NCI-H446 (cell line): Measurements from ENCODE around the gene ITIH4.

Source experiments
- DNase-seq, 2 experiments: peaks; one replicate each; lab custom pipeline; 2025; lab: John Stamatoyannopoulos, UW

Gene ITIH4

DNA sequence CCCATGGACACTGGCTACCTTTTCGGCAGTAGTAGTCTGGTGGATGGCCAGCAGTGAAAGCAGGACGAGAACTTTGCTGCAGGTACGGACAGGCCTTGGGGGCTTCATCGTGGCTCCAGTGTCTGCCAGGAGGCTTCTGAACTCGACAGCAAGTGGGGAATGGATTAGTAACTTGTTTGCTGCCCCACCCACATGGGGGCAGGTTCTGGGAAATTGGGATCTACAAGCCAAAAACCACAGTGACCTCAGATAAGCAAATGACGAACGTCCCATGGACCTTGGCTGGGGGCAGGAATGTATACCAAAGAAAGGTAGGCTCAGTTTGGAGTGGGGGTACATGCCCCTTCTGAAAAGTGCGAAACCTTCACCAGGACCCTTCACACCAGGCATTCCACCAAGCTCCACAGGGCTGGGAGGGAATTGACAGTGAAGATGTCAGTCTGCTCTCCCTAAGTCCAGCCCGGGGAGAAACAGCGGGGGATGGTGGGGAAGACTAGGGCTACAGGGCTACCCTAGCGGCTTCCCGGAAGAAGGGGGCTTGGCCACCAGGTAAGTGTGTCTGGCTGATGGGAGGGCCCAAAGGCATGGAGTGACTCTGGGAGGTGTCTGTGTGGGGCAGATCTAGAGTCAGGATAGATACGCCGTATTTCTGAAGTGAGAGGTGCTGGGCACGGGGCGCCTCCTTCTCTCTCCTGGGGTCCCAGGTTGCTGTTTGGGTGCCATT is at the start of gene ITIH4:
Gene ITIH4 (minus strand): TSS at position 138 of the 724 bp plus-strand sequence. CDS start 30 bp downstream, at position 108.
- DNase-seq: no peak

DNA sequence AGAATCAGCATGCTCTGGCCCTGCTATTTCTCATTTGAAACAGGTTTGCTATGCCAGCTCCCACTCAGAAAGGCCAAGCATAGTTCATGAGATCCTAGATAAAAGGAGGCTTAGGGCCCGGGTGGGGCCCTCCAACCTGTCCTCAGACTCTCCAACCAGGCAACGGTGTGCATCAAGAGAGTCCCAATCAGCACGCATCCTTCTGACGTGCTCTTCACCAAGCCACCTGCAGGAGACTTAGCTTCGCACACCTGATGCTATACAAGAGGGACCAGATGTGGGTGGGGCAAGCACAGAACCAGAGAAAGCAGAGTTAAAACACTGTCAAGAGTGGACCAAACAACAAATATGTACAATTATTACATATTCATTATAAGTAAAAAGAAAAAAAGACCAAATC is 49.6 kb upstream of the ITIH4 start:
- DNase-seq: no peak

DNA sequence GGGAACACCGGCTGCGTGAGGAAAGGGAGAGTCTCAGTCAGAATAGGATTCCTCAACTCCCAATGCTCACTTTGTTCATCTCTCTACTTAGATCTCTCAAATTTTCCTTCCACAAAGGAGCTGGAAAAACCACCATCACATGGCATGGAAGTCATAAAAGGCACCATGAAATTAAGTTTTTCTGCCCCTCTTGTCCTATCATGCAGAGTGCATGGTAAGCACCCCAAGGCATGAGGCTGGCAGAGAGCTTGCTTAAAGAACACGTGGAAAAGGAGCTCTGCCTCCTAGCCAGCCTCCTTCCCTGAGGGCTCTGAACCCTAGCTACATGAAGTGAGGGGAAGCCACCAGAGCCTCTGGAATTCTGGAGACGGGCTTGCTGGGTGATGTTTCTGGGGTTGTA is 49.1 kb upstream of the ITIH4 start:
- no peak for DNase-seq

GRCh38 chr3:52879090-52879489 is 48.6 kb upstream of the ITIH4 start:
- no peak for DNase-seq

DNA sequence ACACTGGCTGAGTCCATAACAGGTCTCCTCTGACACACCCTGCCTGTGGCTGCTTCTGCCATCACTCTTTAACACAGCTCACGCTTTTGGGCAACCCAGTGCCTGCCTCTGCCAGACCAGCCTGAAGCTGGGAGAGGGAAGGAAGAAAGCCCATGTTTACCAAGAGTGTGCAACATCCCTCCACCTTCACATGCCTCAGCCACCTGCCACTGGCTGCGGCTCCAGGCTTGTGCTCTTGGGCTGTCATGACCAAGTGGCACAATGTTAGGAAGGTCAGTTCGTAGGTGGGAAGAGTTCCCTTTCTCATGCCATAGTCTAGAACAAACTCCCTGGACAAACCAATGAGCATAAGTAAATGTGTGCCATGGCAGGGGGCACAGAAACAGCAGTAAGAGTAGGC is 46.6 kb upstream of the ITIH4 start:
- DNase-seq: no peak

- no peak for DNase-seq
Observed at GRCh38 chr3:52874864-52875587, 44.6 kb upstream of the ITIH4 start.

GRCh38 chr3:52874160-52874701 is 43.8 kb upstream of the ITIH4 start:
- no peak for DNase-seq

DNA sequence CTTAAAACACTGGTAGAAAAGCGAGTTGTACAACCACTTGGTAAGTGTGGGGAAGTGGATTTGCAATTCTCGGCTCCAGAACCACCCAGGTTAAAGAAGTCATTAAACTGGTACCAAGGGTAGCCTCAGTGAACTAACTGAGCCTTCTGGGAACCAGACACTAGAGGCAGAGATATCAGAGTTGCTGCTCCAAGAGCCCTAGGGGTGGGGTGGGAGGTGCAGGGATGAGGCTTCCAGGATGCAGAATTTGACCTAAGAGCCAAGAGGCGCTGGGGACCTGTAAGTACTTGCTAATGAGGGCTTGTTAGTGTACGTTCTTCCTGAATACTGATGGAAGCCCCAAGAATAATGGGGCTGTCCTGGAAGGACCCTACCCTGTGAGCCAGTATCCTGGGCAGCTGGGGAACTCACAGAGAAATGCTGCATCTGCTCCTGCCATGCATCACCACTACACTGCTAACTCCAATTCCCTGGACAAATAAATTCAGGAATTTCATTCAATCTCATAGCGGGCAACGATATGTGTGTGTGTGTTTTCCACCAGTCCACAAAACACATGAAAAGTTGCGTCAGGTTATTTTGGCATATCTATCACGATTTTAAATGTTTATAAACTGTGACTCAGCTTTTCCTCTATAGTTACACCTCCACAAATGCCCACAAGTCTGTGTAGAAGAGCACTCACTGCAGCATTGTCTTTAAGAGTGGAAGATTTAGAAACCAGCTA is 43.1 kb upstream of the ITIH4 start:
- DNase-seq: no peak

GRCh38 chr3:52872245-52872644 is 41.8 kb upstream of the ITIH4 start:
- DNase-seq: no peak

GRCh38 chr3:52871761-52872160 is 41.3 kb upstream of the ITIH4 start:
- DNase-seq: no peak

GRCh38 chr3:52870471-52870870 is 40.0 kb upstream of the ITIH4 start:
- DNase-seq: no peak

DNA sequence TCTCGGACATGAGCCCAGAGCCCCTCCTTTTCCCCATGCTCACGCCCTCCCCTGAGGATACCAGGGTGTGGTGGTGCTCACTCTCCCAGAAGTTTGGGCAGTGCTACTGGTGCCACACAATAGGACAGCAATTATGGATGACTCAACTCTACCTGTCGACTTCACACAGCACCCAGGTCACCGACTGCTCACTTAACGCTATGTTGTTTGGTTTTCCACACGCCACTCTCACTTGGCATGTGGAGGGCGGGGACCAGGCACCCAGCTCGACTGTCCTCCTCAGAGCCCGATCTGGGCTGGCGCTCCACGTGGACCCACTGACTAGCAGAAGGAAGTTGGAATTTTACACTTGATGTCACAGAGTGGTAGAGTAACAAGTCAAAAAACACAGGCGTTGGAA is 36.0 kb upstream of the ITIH4 start:
- no peak for DNase-seq

- no peak for DNase-seq
Observed at GRCh38 chr3:52865994-52866393, 35.5 kb upstream of the ITIH4 start.

DNA sequence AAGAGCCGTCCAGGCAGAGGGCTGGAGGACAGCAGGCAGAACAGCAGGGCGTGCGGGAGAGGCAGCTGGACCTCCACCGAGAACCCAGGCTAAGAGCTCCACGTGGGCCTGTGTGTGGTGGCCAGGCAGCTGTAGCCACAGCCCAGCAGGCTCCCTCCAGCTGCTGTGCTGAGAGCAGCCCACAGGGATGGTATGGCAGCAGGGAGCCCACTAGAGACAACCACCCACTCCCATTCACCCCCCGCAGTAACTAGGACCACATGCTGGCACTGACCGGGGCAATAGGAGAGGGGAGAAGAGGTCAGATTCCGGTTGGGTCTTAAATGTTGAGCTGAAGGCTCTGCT is 29.9 kb upstream of the ITIH4 start:
- DNase-seq: peak in 1 of 2 experiments; percentile 11

DNA sequence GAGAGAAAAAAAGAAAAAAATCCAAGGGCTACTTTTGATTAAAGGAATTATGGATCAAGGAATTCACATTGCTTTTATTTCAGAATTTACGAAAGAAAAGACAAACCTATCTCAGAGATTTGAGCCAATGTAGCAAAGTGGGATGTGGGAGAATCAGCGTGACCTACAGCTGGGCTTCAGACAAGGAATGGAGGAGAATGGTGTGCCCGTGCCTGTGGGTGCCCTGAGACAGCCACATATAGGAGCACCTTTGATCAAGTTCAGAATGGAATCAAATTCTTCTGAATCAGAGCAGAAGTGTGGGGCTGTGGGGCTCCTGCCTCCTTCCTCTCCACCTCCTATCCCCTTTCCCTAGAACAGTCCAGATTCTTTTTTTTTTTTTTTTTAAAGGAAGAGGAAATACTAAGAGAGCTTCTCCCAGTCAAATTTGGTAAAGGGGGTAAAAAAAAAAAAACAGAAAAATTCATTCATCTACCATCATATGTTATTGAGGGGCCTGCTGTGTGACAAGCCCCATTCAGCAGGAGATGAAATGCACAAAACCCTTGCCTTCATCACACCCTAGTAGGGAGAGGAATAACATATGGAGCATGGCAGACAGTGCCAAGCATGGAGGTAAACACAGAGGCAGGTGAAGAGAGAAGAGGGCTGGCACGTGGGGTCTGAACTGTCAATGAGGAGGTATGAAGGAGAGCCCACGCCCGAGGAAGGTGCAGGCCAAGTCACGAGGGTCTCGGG is 29.4 kb upstream of the ITIH4 start:
- no peak for DNase-seq

DNA sequence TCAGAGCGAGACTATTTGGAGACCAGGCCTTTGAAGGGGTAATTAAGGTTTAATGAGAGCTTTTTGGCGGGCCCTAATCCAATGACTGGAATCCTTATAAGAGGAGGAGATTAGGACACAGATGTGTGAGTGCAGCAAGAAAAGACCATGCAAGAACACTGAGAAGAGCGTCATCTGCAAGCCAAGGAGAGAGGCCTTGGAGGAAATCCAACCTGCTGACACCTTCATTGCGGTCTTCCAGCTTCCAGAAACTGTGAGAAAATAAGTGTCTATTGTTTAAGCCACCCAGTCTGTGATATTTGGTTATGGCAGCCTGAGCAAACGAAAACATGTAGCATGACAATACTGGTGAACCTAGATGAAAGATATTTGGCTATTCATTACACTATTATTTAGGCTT is 27.4 kb upstream of the ITIH4 start:
- peak; percentile 25 to 31 for DNase-seq

DNA sequence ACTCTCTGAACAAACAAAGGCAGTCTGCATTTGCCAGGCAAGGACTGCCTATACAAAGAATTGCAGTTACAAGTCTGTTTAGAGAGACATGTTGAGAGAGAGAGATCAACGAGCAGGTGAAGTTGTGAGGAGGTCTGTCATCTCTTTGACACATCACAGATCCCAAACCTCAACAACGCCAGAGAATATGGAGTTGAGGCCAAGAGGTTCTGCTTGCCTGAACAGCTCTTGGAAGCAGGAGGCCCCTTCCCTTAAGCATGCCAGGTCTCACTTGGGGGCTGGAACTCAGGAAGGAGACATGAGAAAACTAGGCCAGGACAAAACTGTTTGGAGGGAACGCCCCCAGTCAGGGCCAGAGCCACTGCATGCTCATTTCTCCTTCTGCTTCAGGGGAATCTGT is 26.7 kb upstream of the ITIH4 start:
- DNase-seq: peak in 1 of 2 experiments; percentile 60

DNA sequence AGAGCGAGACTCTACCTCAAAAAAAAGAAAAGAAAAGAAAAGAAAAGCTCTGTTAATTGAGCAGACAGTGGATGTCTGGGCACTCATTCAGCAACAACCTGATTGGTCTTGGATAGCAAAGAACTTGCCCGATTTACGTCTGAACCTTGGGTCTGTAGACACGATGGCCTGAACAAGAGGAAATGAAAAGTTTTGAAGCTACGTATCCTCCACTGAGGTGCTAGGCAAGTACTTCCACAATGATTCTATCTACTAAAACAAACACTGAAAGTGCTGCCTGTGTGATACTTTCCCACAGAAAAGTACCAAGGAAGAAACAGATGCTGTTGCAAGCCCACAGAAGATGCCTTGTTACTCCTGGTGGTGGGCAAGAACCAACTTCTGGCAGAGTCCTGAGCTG is 26.2 kb upstream of the ITIH4 start:
- DNase-seq: no peak

- DNase-seq: no peak
Observed at GRCh38 chr3:52854013-52854412, 23.5 kb upstream of the ITIH4 start.

DNA sequence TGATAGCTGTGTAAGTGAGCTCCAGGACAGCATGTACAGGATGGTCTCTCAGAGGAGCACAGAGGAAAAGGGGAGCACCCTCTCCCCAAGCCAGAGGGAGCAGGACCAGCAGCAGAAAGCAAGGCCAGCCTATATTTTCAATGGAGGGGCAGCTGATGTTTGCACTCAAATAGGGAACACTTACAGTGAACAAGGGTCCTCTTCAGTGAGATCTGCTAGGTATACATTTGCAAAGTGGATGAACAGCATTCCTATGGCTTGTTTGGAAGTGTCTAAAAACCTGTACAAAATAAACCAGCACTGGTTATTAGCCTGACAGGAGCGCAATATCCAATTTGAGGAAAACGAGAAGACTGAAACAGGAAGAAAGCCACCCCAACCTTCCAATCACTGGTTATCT is 21.9 kb upstream of the ITIH4 start:
- no peak for DNase-seq

DNA sequence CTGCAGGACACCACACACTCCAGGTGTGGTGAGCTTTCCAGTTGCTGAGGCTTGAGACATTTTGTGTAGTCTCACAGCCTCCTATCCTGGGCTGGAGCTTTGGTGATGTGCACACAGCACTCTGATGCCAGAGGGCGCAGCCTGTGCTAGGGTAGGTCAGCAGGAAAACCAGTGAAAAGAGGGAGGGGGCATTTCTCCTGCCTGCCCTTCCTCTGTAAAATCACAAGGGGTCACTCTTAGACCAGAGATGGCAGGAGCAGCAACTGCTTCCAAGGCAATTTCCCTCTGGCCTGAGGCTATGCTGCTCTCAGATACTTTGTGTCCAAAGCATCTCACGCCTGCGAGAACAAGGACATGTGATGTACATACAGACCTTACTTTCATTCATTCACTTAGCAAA is 20.9 kb upstream of the ITIH4 start:
- peak in 1 of 2 experiments; percentile 54 for DNase-seq

DNA sequence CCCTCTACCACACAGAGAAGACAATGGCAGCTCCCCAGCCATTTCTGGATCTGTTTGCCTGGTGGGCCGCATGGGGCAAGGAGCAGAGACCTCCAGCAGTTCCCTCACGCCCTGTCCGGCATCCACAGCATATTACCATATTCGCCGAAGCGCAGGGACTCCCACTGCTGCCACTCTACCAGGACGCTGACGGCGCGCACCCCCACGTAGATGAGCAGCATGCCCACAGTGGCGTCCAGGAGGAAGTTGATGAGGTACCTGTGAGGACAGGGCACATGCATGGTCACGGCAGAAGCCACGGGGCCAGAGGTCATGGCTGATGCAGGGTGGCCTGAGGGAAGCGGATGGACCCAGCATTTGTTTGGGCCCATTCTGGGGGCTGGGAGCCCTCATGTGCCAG is 19.2 kb upstream of the ITIH4 start:
- no peak for DNase-seq
